HFF-Myc (cell line): ENCODE measurements around the gene UGT1A3.

Source experiments
- DNase-seq: peaks from one replicate; pipeline ENCODE4 v3.0.0-alpha.2; 2011; ENCODE audit warnings: low read depth; ENCODE audit errors: extremely low read depth
- H3K4me3 ChIP-seq: replicated peaks from 2 replicates; pipeline ENCODE4 v1.5.1; 2011; ENCODE audit warnings: low read depth, mild to moderate bottlenecking, control low read depth, low read length
- CTCF ChIP-seq: IDR thresholded peaks from 2 replicates; pipeline ENCODE4 v1.5.1; 2012; ENCODE audit warnings: mild to moderate bottlenecking, low read depth, low read length, control low read depth; ENCODE audit errors: missing control alignments

The UGT1A3 gene

GRCh38 chr2:233769260-233769659, 40.4 kb downstream of the UGT1A3 start:
- DNase-seq, result no peak

GRCh38 chr2:233772153-233772552, 43.3 kb downstream of the UGT1A3 start:
- no peak overlapping the region for H3K4me3 ChIP-seq
- DNase-seq, result no peak
- no peak for TF ChIP-seq CTCF

More at GRCh38 chr2:233769260-233769659, 40.4 kb downstream of the UGT1A3 start:
- no peak for TF ChIP-seq CTCF
- no peak overlapping the region for H3K4me3 ChIP-seq

GRCh38 chr2:233772583-233772982, 43.7 kb downstream of the UGT1A3 start:
- no peak for DNase-seq
- H3K4me3 ChIP-seq, result no peak overlapping the region
- no peak for TF ChIP-seq CTCF

GRCh38 chr2:233773854-233774253, 45.0 kb downstream of the UGT1A3 start:
- no peak for DNase-seq
- H3K4me3 ChIP-seq, result no peak overlapping the region
- no peak for TF ChIP-seq CTCF

- TF ChIP-seq CTCF, result no peak
- no peak overlapping the region for H3K4me3 ChIP-seq
- DNase-seq, result no peak
These were observed 46.6 kb downstream of the UGT1A3 start for GRCh38 chr2:233775414-233775813.

GRCh38 chr2:233778030-233778429, 49.2 kb downstream of the UGT1A3 start, which contains the start of gene MROH2A:
MROH2A (plus strand) TSS chr2:233778330; CDS start chr2:233779359, 1,029 bp downstream.
- no peak for DNase-seq
- TF ChIP-seq CTCF, result no peak
- H3K4me3 ChIP-seq, result no peak within 1 kb of the TSS

GRCh38 chr2:233779722-233780121, 50.9 kb downstream of the UGT1A3 start:
- no peak overlapping the region for H3K4me3 ChIP-seq
- no peak for TF ChIP-seq CTCF
- no peak for DNase-seq
